IPS-18c (cell line): Measurements from ENCODE around the gene SIAH2.
"Not testable (repeated sequence)": the region's sequence is repeated elsewhere in the genome, so short reads cannot be mapped to it uniquely, and the experiment has no call there.

ENCODE experiments used
- H3K4me3 ChIP-seq: 2 replicates; pipeline ENCODE4 v1.7.0; 2013; ENCODE audit warnings: low read depth, mild to moderate bottlenecking, low read length, moderate library complexity; ENCODE audit not compliant: insufficient read depth
- H3K9me3 ChIP-seq: one replicate; pipeline ENCODE4 v1.6.1; 2013; ENCODE audit warnings: mild to moderate bottlenecking, low read length, moderate library complexity; ENCODE audit not compliant: control insufficient read depth, insufficient read depth

The SIAH2 gene

GRCh38 chr3:150763122-150763840 is at the start of gene SIAH2:
SIAH2 (minus strand) TSS chr3:150763169; CDS start chr3:150762849, 320 bp downstream.
- Histone ChIP-seq H3K4me3 (peak within 1 kb of the TSS; percentile 69), H3K9me3 (no peaks in the 10 kb centered on the region)

GRCh38 chr3:150811984-150812383 is 49.0 kb upstream of the SIAH2 start:
- H3K9me3 ChIP-seq, result peaks cover 2% of the 10 kb centered on the region
- H3K4me3 ChIP-seq, result no peak overlapping the region

GRCh38 chr3:150810641-150811040 is 47.7 kb upstream of the SIAH2 start:
- Histone ChIP-seq H3K9me3 (peaks cover 2% of the 10 kb centered on the region), H3K4me3 (no peak overlapping the region)

GRCh38 chr3:150806185-150806835 is 43.3 kb upstream of the SIAH2 start:
- no peaks in the 10 kb centered on the region for H3K9me3 ChIP-seq

GRCh38 chr3:150805354-150805753 is 42.4 kb upstream of the SIAH2 start:
- no peak overlapping the region for H3K4me3 ChIP-seq

More at GRCh38 chr3:150806185-150806835, 43.3 kb upstream of the SIAH2 start:
- no peak overlapping the region for H3K4me3 ChIP-seq

GRCh38 chr3:150803440-150803985 is 40.5 kb upstream of the SIAH2 start:
- no peak overlapping the region for H3K4me3 ChIP-seq
- no peaks in the 10 kb centered on the region for H3K9me3 ChIP-seq

More at GRCh38 chr3:150805354-150805753, 42.4 kb upstream of the SIAH2 start:
- H3K9me3 ChIP-seq, result no peaks in the 10 kb centered on the region

GRCh38 chr3:150800722-150801121 is 37.8 kb upstream of the SIAH2 start:
- no peak overlapping the region for H3K4me3 ChIP-seq
- H3K9me3 ChIP-seq, result no peaks in the 10 kb centered on the region

GRCh38 chr3:150798122-150798618 is 35.2 kb upstream of the SIAH2 start:
- Histone ChIP-seq H3K9me3 (no peaks in the 10 kb centered on the region), H3K4me3 (no peak overlapping the region)

- Histone ChIP-seq H3K9me3 (no peaks in the 10 kb centered on the region), H3K4me3 (no peak overlapping the region)
These were observed 34.2 kb upstream of the SIAH2 start for GRCh38 chr3:150797155-150797554.

- H3K4me3 ChIP-seq, result not testable (repeated sequence)
These were observed 33.6 kb upstream of the SIAH2 start for GRCh38 chr3:150796527-150796926.

GRCh38 chr3:150793641-150794040 is 30.7 kb upstream of the SIAH2 start:
- no peaks in the 10 kb centered on the region for H3K9me3 ChIP-seq
- no peak overlapping the region for H3K4me3 ChIP-seq

More at GRCh38 chr3:150796527-150796926, 33.6 kb upstream of the SIAH2 start:
- H3K9me3 ChIP-seq, result not testable (repeated sequence)

GRCh38 chr3:150790629-150791028 is 27.7 kb upstream of the SIAH2 start:
- no peak overlapping the region for H3K4me3 ChIP-seq
- H3K9me3 ChIP-seq, result no peaks in the 10 kb centered on the region

- no peak overlapping the region for H3K4me3 ChIP-seq
- no peaks in the 10 kb centered on the region for H3K9me3 ChIP-seq
These were observed 26.5 kb upstream of the SIAH2 start for GRCh38 chr3:150789451-150789850.

GRCh38 chr3:150787741-150788370 is 24.9 kb upstream of the SIAH2 start:
- no peak overlapping the region for H3K4me3 ChIP-seq
- no peaks in the 10 kb centered on the region for H3K9me3 ChIP-seq

- Histone ChIP-seq H3K9me3 (no peaks in the 10 kb centered on the region), H3K4me3 (no peak overlapping the region)
These were observed 23.8 kb upstream of the SIAH2 start for GRCh38 chr3:150786791-150787190.

- H3K9me3 ChIP-seq, result no peaks in the 10 kb centered on the region
- no peak overlapping the region for H3K4me3 ChIP-seq
These were observed 21.8 kb upstream of the SIAH2 start for GRCh38 chr3:150784747-150785125.

GRCh38 chr3:150783920-150784746 is 21.2 kb upstream of the SIAH2 start:
- Histone ChIP-seq H3K9me3 (no peaks in the 10 kb centered on the region), H3K4me3 (no peak overlapping the region)
